DMS153 treated with DMSO at 0.1 percent for 48 hours (cell line): ENCODE data around the gene TK2.
"Not testable (repeated sequence)": the region's sequence is repeated elsewhere in the genome, so short reads cannot be mapped to it uniquely, and the experiment has no call there.

Experiments
- DNase-seq: peaks from one replicate; lab custom pipeline; 2025; ENCODE audit not compliant: unreplicated experiment; lab: John Stamatoyannopoulos, UW

Gene TK2

GRCh38 chr16:66574081-66574480 is 24.2 kb upstream of the TK2 start:
- DNase-seq: no peak

- DNase-seq: no peak
Observed at GRCh38 chr16:66572356-66572755, 22.4 kb upstream of the TK2 start.

GRCh38 chr16:66569827-66570405 is 20.0 kb upstream of the TK2 start:
- no peak for DNase-seq

- no peak for DNase-seq
Observed at GRCh38 chr16:66569131-66569530, 19.2 kb upstream of the TK2 start.

- no peak for DNase-seq
Observed at GRCh38 chr16:66568355-66568754, 18.4 kb upstream of the TK2 start.

GRCh38 chr16:66567270-66567669 is 17.3 kb upstream of the TK2 start:
- not testable (repeated sequence) for DNase-seq

GRCh38 chr16:66566051-66566901 is 16.4 kb upstream of the TK2 start, which contains the start of gene CMTM1:
Gene CMTM1, plus strand, starts transcription at chr16:66566439. Its CDS starts 75 bp downstream, at chr16:66566514.
- DNase-seq: no peak

GRCh38 chr16:66563574-66564334 is 13.8 kb upstream of the TK2 start:
- DNase-seq: no peak

GRCh38 chr16:66562986-66563385 is 13.1 kb upstream of the TK2 start:
- no peak for DNase-seq

- no peak for DNase-seq
Observed at GRCh38 chr16:66562409-66562808, 12.5 kb upstream of the TK2 start.

- no peak for DNase-seq
Observed at GRCh38 chr16:66561381-66562080, 11.6 kb upstream of the TK2 start.

- no peak for DNase-seq
Observed at GRCh38 chr16:66560107-66560506, 10.2 kb upstream of the TK2 start.

- no peak for DNase-seq
Observed at GRCh38 chr16:66554495-66554894, 4.6 kb upstream of the TK2 start.

- no peak for DNase-seq
Observed at GRCh38 chr16:66554021-66554420, 4.1 kb upstream of the TK2 start.

GRCh38 chr16:66553223-66553622 is 3.3 kb upstream of the TK2 start:
- no peak for DNase-seq

- DNase-seq: peak; percentile 82
Observed at GRCh38 chr16:66552286-66553177, 2.6 kb upstream of the TK2 start, which contains the start of gene CKLF. Gene CKLF, plus strand, starts transcription at chr16:66552576. Its CDS starts 140 bp downstream, at chr16:66552716.

GRCh38 chr16:66551788-66552285 is 1.9 kb upstream of the TK2 start:
- DNase-seq: no peak

- peak; percentile 33 for DNase-seq
Observed at GRCh38 chr16:66551348-66551759, 1.4 kb upstream of the TK2 start.

GRCh38 chr16:66548868-66549267 is 1.1 kb downstream of the TK2 start:
- DNase-seq: no peak

- DNase-seq: no peak
Observed at GRCh38 chr16:66548068-66548467, 1.9 kb downstream of the TK2 start.
